ENCODE measurements around the gene MAP4K4. TPM values are rescaled to one million over a fixed set of nuclear protein-coding genes. Genes with fewer than 3 reads are reported as not detected.

Gene MAP4K4
- total and polyA plus RNA-seq, 2 of the 13 experiments (the other 11 are each of a cell fraction or from before 2014, with no cell fraction given), result 105 to 264 TPM

DNA sequence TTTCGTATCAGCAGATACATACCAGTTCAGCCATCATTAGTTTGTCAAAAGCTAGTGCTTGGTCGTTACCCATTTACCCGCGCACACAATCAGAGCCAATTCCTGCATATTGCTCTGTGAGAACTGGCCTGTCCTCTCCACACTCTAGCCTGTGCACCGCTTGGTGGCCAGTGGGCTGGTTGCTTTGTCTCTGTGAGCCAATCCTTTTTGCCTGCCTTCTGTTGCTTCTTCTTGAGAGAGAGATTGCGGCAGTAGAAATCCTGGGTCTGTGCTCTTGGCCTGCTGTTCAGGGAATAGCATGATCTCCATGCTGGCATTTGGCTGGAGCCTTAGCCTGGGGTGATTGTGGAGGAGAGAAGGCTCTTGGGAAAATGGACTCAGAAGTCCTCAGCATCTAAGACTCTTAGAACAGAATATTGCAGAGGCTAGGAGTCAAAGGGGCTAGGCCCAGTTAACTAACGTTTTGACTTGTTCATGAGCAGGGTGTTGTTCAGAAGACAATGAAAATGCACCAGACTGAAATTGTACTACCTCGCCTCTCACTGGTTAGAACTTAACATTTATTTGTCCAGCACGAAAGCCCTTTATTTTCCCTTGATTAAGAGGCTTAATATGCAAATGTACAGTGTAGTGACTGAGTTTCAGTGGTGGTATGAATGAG lies 37.1 kb downstream of the MAP4K4 start:
- peak overlapping the region; percentile 26 for H3K4me2 ChIP-seq (ENCODE audit: low read depth, low read length)
- peaks cover 88% of the 10 kb centered on the region for H4K20me1 ChIP-seq (ENCODE audit: insufficient read depth, low read length)
- H3K9ac ChIP-seq (ENCODE audit: insufficient read depth, low read depth, low read length), result 0 out of 2 replicates have a peak overlapping the region, but pooled peaks have one; percentile 0
- no peaks in the 10 kb centered on the region for H3K27me3 ChIP-seq (ENCODE audit: control insufficient read depth in 1 of 2, insufficient read depth in 2 of 2, low read length in 2 of 2)
- ChIA-PET CTCF (ENCODE audit: low intra/inter-chr PET ratio, low total read pairs) (no interaction called here), POLR2A (interaction anchor here (1.1 to 2.3 kb wide), 3 partner anchors 13 to 96 kb away, joined by 3 to 21 read pairs (median 7); no protein-coding TSS in a partner anchor)
- FAIRE-seq, result no peak
- H3K27ac ChIP-seq (ENCODE audit: extremely low read length, insufficient read depth, low read length), result peak overlapping the region; percentile 40
- H3K4me3 ChIP-seq (replicated peaks in 1 of 3; ENCODE audit: insufficient read depth in 1 of 3, low read depth in 2 of 3, low read length in 3 of 3), result no peak overlapping the region
- in situ Hi-C loops (cut with HindIII; ENCODE audit: extremely low pct_ligation_motif_present, low pct_unique_long_range_greater_than_20kb), result no loop called here
- intact Hi-C loops (cut with micrococcal nuclease; ENCODE audit: unreplicated experiment), result no loop called here
- H2AFZ ChIP-seq (ENCODE audit: low read length), result no peak overlapping the region
- DNase-seq (ENCODE audit: low spot score), result no peak
- peaks cover 100% of the 10 kb centered on the region for H3K4me1 ChIP-seq (ENCODE audit: insufficient read depth, low read length)
- no peak for ATAC-seq
- peaks cover 99% of the 10 kb centered on the region for H3K79me2 ChIP-seq (ENCODE audit: insufficient read depth, low read length)
- 86% methylated on average over 9 of the region's 9 CpGs for WGBS (ENCODE audit: low lambda C conversion rate)
- H3K36me3 ChIP-seq (replicated peaks in 1 of 2; ENCODE audit: control insufficient read depth in 1 of 2, insufficient read depth in 2 of 2, low read length in 2 of 2), result peaks cover 4 to 8% of the 10 kb centered on the region in 2 experiments; a peak in 4 of 5 replicates
- no peaks in the 10 kb centered on the region for H3K9me3 ChIP-seq (ENCODE audit: low read length)
- no TSS peak for BruUV-seq (replicated peaks)
- TF ChIP-seq DDIT3 (CRISPR knock-in tag; IDR thresholded peaks at IDR 0.05) (no peak), ZNF572 (CRISPR knock-in tag; IDR thresholded peaks at IDR 0.05) (0 out of 2 replicates have a peak, but pooled peaks have one; percentile 19), GATA4 (IDR thresholded peaks at IDR 0.05; ENCODE audit: borderline replicate concordance, low read depth) (no peak), ZNF296 (CRISPR knock-in tag; conservative IDR thresholded peaks at IDR 0.05) (no peak), MAFG (CRISPR knock-in tag; IDR thresholded peaks at IDR 0.05) (no peak), SIX4 (CRISPR knock-in tag; IDR thresholded peaks at IDR 0.05) (no peak), PAX8 (CRISPR knock-in tag; IDR thresholded peaks at IDR 0.05; ENCODE audit: borderline replicate concordance) (no peak), ZNF501 (CRISPR knock-in tag; IDR thresholded peaks at IDR 0.05) (peak; percentile 35; the same call in 1 of the 2 replicates), ATM (IDR thresholded peaks at IDR 0.05; ENCODE audit: borderline replicate concordance) (no peak), KMT2A (CRISPR knock-in tag; IDR thresholded peaks at IDR 0.05) (no peak), SCMH1 (CRISPR knock-in tag; IDR thresholded peaks at IDR 0.05; ENCODE audit: borderline replicate concordance) (no peak), HDAC1 (CRISPR knock-in tag; IDR thresholded peaks at IDR 0.05) (no peak), KLF6 (CRISPR knock-in tag; IDR thresholded peaks at IDR 0.05) (peak; percentile 9; the same call in 1 of the 2 replicates), CREB1 (IDR thresholded peaks at IDR 0.05) (no peak), CREB1 (CRISPR knock-in tag; IDR thresholded peaks at IDR 0.05) (0 out of 2 replicates have a peak, but pooled peaks have one; percentile 36), RBM22 (optimal IDR thresholded peaks at IDR 0.05; ENCODE audit: low read length) (peak; percentile 35), HNF4G (IDR thresholded peaks at IDR 0.05; ENCODE audit: borderline replicate concordance, low read depth, low read length) (no peak), HNF4G (CRISPR knock-in tag; IDR thresholded peaks at IDR 0.05; ENCODE audit: borderline replicate concordance, low read depth) (no peak), ZSCAN9 (CRISPR knock-in tag; IDR thresholded peaks at IDR 0.05; ENCODE audit: borderline replicate concordance) (no peak)
- TF ChIP-seq, protein P1, sequence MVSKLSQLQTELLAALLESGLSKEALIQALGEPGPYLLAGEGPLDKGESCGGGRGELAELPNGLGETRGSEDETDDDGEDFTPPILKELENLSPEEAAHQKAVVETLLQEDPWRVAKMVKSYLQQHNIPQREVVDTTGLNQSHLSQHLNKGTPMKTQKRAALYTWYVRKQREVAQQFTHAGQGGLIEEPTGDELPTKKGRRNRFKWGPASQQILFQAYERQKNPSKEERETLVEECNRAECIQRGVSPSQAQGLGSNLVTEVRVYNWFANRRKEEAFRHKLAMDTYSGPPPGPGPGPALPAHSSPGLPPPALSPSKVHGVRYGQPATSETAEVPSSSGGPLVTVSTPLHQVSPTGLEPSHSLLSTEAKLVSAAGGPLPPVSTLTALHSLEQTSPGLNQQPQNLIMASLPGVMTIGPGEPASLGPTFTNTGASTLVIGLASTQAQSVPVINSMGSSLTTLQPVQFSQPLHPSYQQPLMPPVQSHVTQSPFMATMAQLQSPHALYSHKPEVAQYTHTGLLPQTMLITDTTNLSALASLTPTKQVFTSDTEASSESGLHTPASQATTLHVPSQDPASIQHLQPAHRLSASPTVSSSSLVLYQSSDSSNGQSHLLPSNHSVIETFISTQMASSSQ (IDR thresholded peaks at IDR 0.05; ENCODE audit: low read depth), result no peak
- TF ChIP-seq, protein P1 (CRISPR knock-in tag; IDR thresholded peaks at IDR 0.05; ENCODE audit: borderline replicate concordance), result no peak
